Astrocyte (in vitro differentiated cells and primary cell): ENCODE results near the gene ICAM1.

Experiments
- CTCF ChIP-seq: IDR thresholded peaks from 2 replicates; pipeline ENCODE4 v1.5.1; 2011; ENCODE audit warnings: low read depth, mild to moderate bottlenecking, inconsistent platforms, low read length, moderate library complexity; ENCODE audit not compliant: insufficient read depth
- EZH2 ChIP-seq: IDR thresholded peaks from 2 replicates; pipeline ENCODE4 v1.6.1; 2012; ENCODE audit warnings: mild to moderate bottlenecking, low read length, inconsistent platforms; ENCODE audit not compliant: insufficient read depth

GRCh38 chr19:10237702-10238101 lies 33.2 kb upstream of the ICAM1 start:
- TF ChIP-seq CTCF (no peak), EZH2 (no peak)
